ENCODE results near the gene RPL7A.
A peak's percentile ranks its signal among the peaks of the same experiment; 100 is the strongest.

Gene RPL7A

GRCh38 chr9:133362359-133363044 lies 14.5 kb downstream of the RPL7A start:
- H3K36me3 ChIP-seq (ENCODE audit: control insufficient read depth in 5 of 5, insufficient read depth in 5 of 5, low read length in 5 of 5) = peaks cover 6 to 92% (median 77%) of the 10 kb centered on the region in 5 donors

GRCh38 chr9:133366435-133366834 lies 18.4 kb downstream of the RPL7A start:
- no peak overlapping the region for H3K27ac ChIP-seq (ENCODE audit: low read depth, low read length)
- H3K27me3 ChIP-seq (ENCODE audit: control insufficient read depth in 5 of 5, insufficient read depth in 4 of 5, low read length in 5 of 5) = no peaks in the 10 kb centered on the region
- no peaks in the 10 kb centered on the region for H3K9me3 ChIP-seq (ENCODE audit: control insufficient read depth in 5 of 5, low read length in 5 of 5)
- H3K4me1 ChIP-seq (ENCODE audit: control insufficient read depth in 5 of 5, insufficient read depth in 5 of 5, low read length in 5 of 5) = peaks cover 24 to 54% (median 43%) of the 10 kb centered on the region in 5 donors
- peaks cover 6 to 80% (median 73%) of the 10 kb centered on the region in 5 donors for H3K36me3 ChIP-seq (ENCODE audit: control insufficient read depth in 5 of 5, insufficient read depth in 5 of 5, low read length in 5 of 5)
- no peak overlapping the region for H3K4me3 ChIP-seq (ENCODE audit: low read depth in 1 of 5, low read length in 5 of 5)
- H3K9ac ChIP-seq (ENCODE audit: low read length in 5 of 5) = no peak overlapping the region

More at GRCh38 chr9:133362359-133363044, 14.5 kb downstream of the RPL7A start:
- H3K27me3 ChIP-seq (ENCODE audit: control insufficient read depth in 5 of 5, insufficient read depth in 4 of 5, low read length in 5 of 5) = no peaks in the 10 kb centered on the region
- H3K9me3 ChIP-seq (ENCODE audit: control insufficient read depth in 5 of 5, low read length in 5 of 5) = no peaks in the 10 kb centered on the region
- H3K9ac ChIP-seq (ENCODE audit: low read length in 5 of 5) = no peak overlapping the region
- no peak overlapping the region for H3K27ac ChIP-seq (ENCODE audit: low read depth, low read length)
- H3K4me1 ChIP-seq (ENCODE audit: control insufficient read depth in 5 of 5, insufficient read depth in 5 of 5, low read length in 5 of 5) = peaks cover 3 to 39% (median 18%) of the 10 kb centered on the region in 5 donors
- H3K4me3 ChIP-seq (ENCODE audit: low read depth in 1 of 5, low read length in 5 of 5) = no peak overlapping the region

DNA sequence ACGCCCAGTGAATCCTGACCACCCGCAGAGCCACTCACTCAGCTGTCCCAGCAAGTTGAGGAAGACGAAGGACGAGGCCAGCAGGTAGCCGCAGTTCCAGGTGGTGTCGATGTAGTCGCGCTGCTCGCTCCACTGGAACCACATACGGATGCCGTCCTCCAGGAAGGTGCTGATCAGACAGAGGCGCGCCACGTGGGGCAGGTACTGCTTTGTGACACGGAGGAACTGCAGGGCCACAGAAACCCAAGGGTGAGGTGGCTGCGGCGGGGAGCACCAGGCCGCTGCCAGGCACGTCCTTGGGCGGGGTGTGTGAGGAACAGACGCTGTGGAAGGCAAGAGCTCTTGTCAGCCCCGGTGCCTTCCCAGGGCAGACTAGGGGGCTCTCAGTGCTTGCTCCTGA lies 19.2 kb downstream of the RPL7A start:
- Histone ChIP-seq H3K27ac (ENCODE audit: low read depth, low read length) (peak overlapping the region; percentile 75), H3K4me1 (ENCODE audit: control insufficient read depth in 5 of 5, insufficient read depth in 5 of 5, low read length in 5 of 5) (peaks cover 28 to 62% (median 51%) of the 10 kb centered on the region in 5 donors), H3K9ac (ENCODE audit: low read length in 5 of 5) (no peak overlapping the region), H3K27me3 (ENCODE audit: control insufficient read depth in 5 of 5, insufficient read depth in 4 of 5, low read length in 5 of 5) (no peaks in the 10 kb centered on the region), H3K4me3 (ENCODE audit: low read depth in 1 of 5, low read length in 5 of 5) (no peak overlapping the region), H3K9me3 (ENCODE audit: control insufficient read depth in 5 of 5, low read length in 5 of 5) (no peaks in the 10 kb centered on the region), H3K36me3 (ENCODE audit: control insufficient read depth in 5 of 5, insufficient read depth in 5 of 5, low read length in 5 of 5) (peaks cover 6 to 74% (median 67%) of the 10 kb centered on the region in 5 donors)

GRCh38 chr9:133367778-133368177 lies 19.8 kb downstream of the RPL7A start:
- peak overlapping the region in 1 of 5 donors; percentile 21 for H3K9ac ChIP-seq (ENCODE audit: low read length in 5 of 5)
- H3K27ac ChIP-seq (ENCODE audit: low read depth, low read length) = peak overlapping the region; percentile 75
- peaks cover 28 to 62% (median 57%) of the 10 kb centered on the region in 5 donors for H3K4me1 ChIP-seq (ENCODE audit: control insufficient read depth in 5 of 5, insufficient read depth in 5 of 5, low read length in 5 of 5)
- peaks cover 6 to 72% (median 62%) of the 10 kb centered on the region in 5 donors for H3K36me3 ChIP-seq (ENCODE audit: control insufficient read depth in 5 of 5, insufficient read depth in 5 of 5, low read length in 5 of 5)
- H3K27me3 ChIP-seq (ENCODE audit: control insufficient read depth in 5 of 5, insufficient read depth in 4 of 5, low read length in 5 of 5) = no peaks in the 10 kb centered on the region
- peak overlapping the region in 2 of 5 donors; percentile 6 to 22 for H3K4me3 ChIP-seq (ENCODE audit: low read depth in 1 of 5, low read length in 5 of 5)
- H3K9me3 ChIP-seq (ENCODE audit: control insufficient read depth in 5 of 5, low read length in 5 of 5) = no peaks in the 10 kb centered on the region

- Histone ChIP-seq H3K9ac (ENCODE audit: low read length in 5 of 5) (peak overlapping the region in 2 of 5 donors; percentile 17 to 21), H3K9me3 (ENCODE audit: control insufficient read depth in 5 of 5, low read length in 5 of 5) (no peaks in the 10 kb centered on the region), H3K4me3 (ENCODE audit: low read depth in 1 of 5, low read length in 5 of 5) (peak overlapping the region in 3 of 5 donors; percentile 6 to 22 (median 6)), H3K27me3 (ENCODE audit: control insufficient read depth in 5 of 5, insufficient read depth in 4 of 5, low read length in 5 of 5) (no peaks in the 10 kb centered on the region), H3K27ac (ENCODE audit: low read depth, low read length) (peak overlapping the region; percentile 75), H3K36me3 (ENCODE audit: control insufficient read depth in 5 of 5, insufficient read depth in 5 of 5, low read length in 5 of 5) (peaks cover 6 to 69% (median 59%) of the 10 kb centered on the region in 5 donors), H3K4me1 (ENCODE audit: control insufficient read depth in 5 of 5, insufficient read depth in 5 of 5, low read length in 5 of 5) (peaks cover 28 to 67% (median 61%) of the 10 kb centered on the region in 5 donors)
Observed at GRCh38 chr9:133368249-133368881, 20.3 kb downstream of the RPL7A start.

DNA sequence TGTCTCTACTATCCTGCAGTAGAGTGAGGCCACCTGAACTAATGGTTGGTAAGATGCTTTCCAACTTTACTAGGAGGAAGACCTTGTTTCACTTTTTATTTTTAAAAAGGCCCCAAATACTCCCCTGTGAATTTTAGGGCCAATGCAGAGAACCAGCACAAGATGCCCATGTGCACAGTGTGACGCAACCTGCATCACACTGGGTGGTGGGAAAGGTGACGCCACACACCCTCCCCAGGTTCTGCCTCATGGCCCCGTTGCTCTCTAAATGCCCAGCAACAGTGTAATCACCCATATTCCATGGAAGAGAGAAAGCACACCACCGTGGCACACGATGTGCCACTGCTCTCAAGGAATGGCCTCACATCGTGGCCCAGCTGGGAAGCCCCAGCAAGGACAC lies 21.4 kb downstream of the RPL7A start:
- H3K27ac ChIP-seq (ENCODE audit: low read depth, low read length) = peak overlapping the region; percentile 75

DNA sequence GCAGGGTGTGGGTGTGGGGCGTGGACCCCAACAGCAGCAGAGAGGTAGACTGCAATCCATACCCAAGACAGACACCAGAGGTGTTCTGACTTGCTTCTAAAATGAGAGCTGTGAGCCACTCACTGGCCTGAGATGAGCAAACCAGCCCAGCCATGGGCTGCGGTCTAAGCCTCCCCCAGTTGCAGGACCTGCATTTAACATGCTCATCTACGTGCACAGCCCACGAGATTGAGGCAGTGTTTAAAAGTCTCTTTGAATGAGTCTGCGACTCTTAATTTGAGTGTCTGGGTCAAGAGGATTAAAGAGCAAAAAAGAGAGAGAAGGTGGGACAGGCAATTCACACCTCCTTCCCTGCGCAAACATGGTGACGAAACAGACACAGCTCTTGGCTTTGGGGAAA lies 21.9 kb downstream of the RPL7A start:
- H3K36me3 ChIP-seq (ENCODE audit: control insufficient read depth in 5 of 5, insufficient read depth in 5 of 5, low read length in 5 of 5) = peaks cover 6 to 54% (median 46%) of the 10 kb centered on the region in 5 donors
- H3K27me3 ChIP-seq (ENCODE audit: control insufficient read depth in 5 of 5, insufficient read depth in 4 of 5, low read length in 5 of 5) = no peaks in the 10 kb centered on the region
- H3K27ac ChIP-seq (ENCODE audit: low read depth, low read length) = no peak overlapping the region
- H3K9ac ChIP-seq (ENCODE audit: low read length in 5 of 5) = peak overlapping the region in 2 of 5 donors; percentile 24 to 28
- no peak overlapping the region for H3K4me3 ChIP-seq (ENCODE audit: low read depth in 1 of 5, low read length in 5 of 5)
- H3K4me1 ChIP-seq (ENCODE audit: control insufficient read depth in 5 of 5, insufficient read depth in 5 of 5, low read length in 5 of 5) = peaks cover 28 to 83% (median 73%) of the 10 kb centered on the region in 5 donors
- no peaks in the 10 kb centered on the region for H3K9me3 ChIP-seq (ENCODE audit: control insufficient read depth in 5 of 5, low read length in 5 of 5)

More for the DNA sequence above, 21.4 kb downstream of the RPL7A start:
- Histone ChIP-seq H3K27me3 (ENCODE audit: control insufficient read depth in 5 of 5, insufficient read depth in 4 of 5, low read length in 5 of 5) (no peaks in the 10 kb centered on the region), H3K4me3 (ENCODE audit: low read depth in 1 of 5, low read length in 5 of 5) (no peak overlapping the region), H3K9ac (ENCODE audit: low read length in 5 of 5) (peak overlapping the region in 2 of 5 donors; percentile 24 to 28), H3K4me1 (ENCODE audit: control insufficient read depth in 5 of 5, insufficient read depth in 5 of 5, low read length in 5 of 5) (peaks cover 28 to 78% (median 69%) of the 10 kb centered on the region in 5 donors), H3K36me3 (ENCODE audit: control insufficient read depth in 5 of 5, insufficient read depth in 5 of 5, low read length in 5 of 5) (peaks cover 6 to 58% (median 50%) of the 10 kb centered on the region in 5 donors), H3K9me3 (ENCODE audit: control insufficient read depth in 5 of 5, low read length in 5 of 5) (no peaks in the 10 kb centered on the region)

DNA sequence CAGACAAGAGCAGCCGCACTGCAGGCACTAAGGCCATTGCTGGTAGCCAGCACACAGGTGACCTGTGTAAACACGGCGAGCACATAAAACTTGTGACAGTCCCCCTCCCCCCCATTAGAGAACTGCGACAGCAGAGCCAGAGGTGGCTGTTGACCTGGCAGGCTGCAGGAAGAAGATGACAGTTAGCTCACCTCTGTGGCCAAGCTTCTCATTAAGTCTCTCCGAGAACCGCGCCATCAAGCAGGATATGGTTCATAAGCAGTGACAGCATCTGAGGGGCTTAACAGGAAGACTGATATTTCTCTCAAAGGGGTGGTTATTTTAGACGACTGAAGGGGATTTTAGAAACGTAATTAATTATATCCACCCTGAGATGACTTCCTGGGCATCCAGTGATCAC lies 22.7 kb downstream of the RPL7A start:
- Histone ChIP-seq H3K27me3 (ENCODE audit: control insufficient read depth in 5 of 5, insufficient read depth in 4 of 5, low read length in 5 of 5) (no peaks in the 10 kb centered on the region), H3K4me1 (ENCODE audit: control insufficient read depth in 5 of 5, insufficient read depth in 5 of 5, low read length in 5 of 5) (peaks cover 28 to 86% (median 75%) of the 10 kb centered on the region in 5 donors), H3K27ac (ENCODE audit: low read depth, low read length) (no peak overlapping the region), H3K9ac (ENCODE audit: low read length in 5 of 5) (no peak overlapping the region), H3K4me3 (ENCODE audit: low read depth in 1 of 5, low read length in 5 of 5) (no peak overlapping the region), H3K36me3 (ENCODE audit: control insufficient read depth in 5 of 5, insufficient read depth in 5 of 5, low read length in 5 of 5) (peaks cover 4 to 48% (median 39%) of the 10 kb centered on the region in 5 donors), H3K9me3 (ENCODE audit: control insufficient read depth in 5 of 5, low read length in 5 of 5) (no peaks in the 10 kb centered on the region)

DNA sequence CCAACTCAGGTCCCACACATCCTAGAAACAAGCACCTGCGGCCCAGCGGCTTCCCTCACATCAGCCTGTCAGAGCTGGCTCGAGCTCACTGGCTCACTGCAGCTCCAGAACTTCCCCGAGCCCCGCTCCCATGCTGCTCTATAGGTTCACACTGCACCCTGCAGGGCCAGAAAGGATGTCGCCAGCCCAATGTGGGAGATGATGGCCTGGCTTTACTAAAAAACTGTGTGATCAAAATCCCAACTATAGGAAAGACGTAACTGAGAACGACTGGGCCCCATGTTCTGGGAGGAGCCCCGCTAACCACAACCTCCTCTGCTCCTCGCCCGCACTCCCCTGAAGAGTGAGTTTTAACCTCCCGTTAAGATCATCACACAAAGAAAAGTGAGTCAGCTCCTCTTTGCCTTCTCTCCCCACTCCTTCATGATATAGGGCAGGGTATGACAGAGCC lies 23.3 kb downstream of the RPL7A start:
- Histone ChIP-seq H3K36me3 (ENCODE audit: control insufficient read depth in 5 of 5, insufficient read depth in 5 of 5, low read length in 5 of 5) (peaks cover 0 to 42% (median 33%) of the 10 kb centered on the region in 5 donors), H3K27ac (ENCODE audit: low read depth, low read length) (peak overlapping the region; percentile 74), H3K27me3 (ENCODE audit: control insufficient read depth in 5 of 5, insufficient read depth in 4 of 5, low read length in 5 of 5) (no peaks in the 10 kb centered on the region), H3K9me3 (ENCODE audit: control insufficient read depth in 5 of 5, low read length in 5 of 5) (no peaks in the 10 kb centered on the region), H3K4me1 (ENCODE audit: control insufficient read depth in 5 of 5, insufficient read depth in 5 of 5, low read length in 5 of 5) (peaks cover 28 to 87% (median 76%) of the 10 kb centered on the region in 5 donors), H3K9ac (ENCODE audit: low read length in 5 of 5) (peak overlapping the region in 3 of 5 donors; percentile 16 to 30 (median 22)), H3K4me3 (ENCODE audit: low read depth in 1 of 5, low read length in 5 of 5) (peak overlapping the region in 1 of 5 donors; percentile 3)

- H3K4me1 ChIP-seq (ENCODE audit: control insufficient read depth in 5 of 5, insufficient read depth in 5 of 5, low read length in 5 of 5) = peaks cover 28 to 88% (median 84%) of the 10 kb centered on the region in 5 donors
- H3K4me3 ChIP-seq (ENCODE audit: low read depth in 1 of 5, low read length in 5 of 5) = peak overlapping the region in 3 of 5 donors; percentile 3 to 14 (median 7)
- peak overlapping the region in 3 of 5 donors; percentile 22 to 39 (median 36) for H3K9ac ChIP-seq (ENCODE audit: low read length in 5 of 5)
- H3K27me3 ChIP-seq (ENCODE audit: control insufficient read depth in 5 of 5, insufficient read depth in 4 of 5, low read length in 5 of 5) = no peaks in the 10 kb centered on the region
- H3K27ac ChIP-seq (ENCODE audit: low read depth, low read length) = peak overlapping the region; percentile 74
- H3K9me3 ChIP-seq (ENCODE audit: control insufficient read depth in 5 of 5, low read length in 5 of 5) = no peaks in the 10 kb centered on the region
- peaks cover 0 to 33% (median 24%) of the 10 kb centered on the region in 5 donors for H3K36me3 ChIP-seq (ENCODE audit: control insufficient read depth in 5 of 5, insufficient read depth in 5 of 5, low read length in 5 of 5)
Observed at GRCh38 chr9:133372144-133372543, 24.1 kb downstream of the RPL7A start.

All from subcutaneous abdominal adipose tissue (tissue), 5 donors.